Fibroblast of mammary gland (primary cell): ENCODE data around the gene ZNF778.

Source experiments
- DNase-seq: peaks from one replicate; pipeline ENCODE4 v3.0.0-alpha.2; 2010; ENCODE audit warnings: low read depth
- H3K4me3 ChIP-seq: 2 replicates; pipeline ENCODE4 v1.5.1; 2011; ENCODE audit warnings: low read depth, mild to moderate bottlenecking, low read length, moderate library complexity; ENCODE audit not compliant: control insufficient read depth
- TF ChIP-seq, protein P1 (sequence below): conservative IDR thresholded peaks from 2 replicates; pipeline ENCODE4 v1.5.1; 2011; ENCODE audit warnings: low read depth, low read length, inconsistent platforms; ENCODE audit not compliant: control insufficient read depth, insufficient read depth

ZNF778 gene

DNA sequence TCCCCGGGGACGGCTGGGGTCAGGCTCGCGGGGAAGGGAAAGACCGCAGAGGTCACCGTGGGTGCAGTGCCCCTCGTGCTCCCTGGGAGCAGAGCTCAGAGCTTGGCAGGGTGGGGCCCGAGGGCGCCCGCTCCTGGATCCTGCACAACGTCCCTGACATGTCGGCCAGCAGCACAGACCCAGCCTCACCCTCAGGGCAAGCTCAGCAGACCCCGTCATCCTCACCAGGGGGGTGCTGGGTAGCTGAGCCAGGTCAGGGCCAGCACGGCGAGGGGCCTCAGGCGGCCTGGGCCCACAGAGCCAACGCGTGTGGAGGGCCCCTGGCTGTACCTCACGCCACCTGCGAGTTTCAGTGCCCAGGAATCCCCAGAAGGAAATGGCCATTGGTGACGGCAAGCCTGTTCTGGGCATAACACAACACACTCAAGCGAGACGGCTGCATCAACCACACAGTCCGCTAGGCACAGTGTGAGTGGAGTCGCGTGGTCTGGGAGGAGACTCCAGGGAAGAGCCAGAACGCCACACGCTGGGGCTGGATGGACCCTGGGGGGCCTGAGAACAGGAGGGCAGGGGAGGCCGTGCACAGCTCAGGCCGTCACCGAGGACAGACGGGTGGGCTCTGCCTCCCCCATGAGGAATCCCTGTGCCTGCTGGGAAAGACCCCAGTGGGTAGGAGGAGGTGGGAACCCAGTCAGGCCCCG is 60.3 kb downstream of the ZNF778 start:
- no peak overlapping the region for H3K4me3 ChIP-seq
- TF ChIP-seq, protein P1, sequence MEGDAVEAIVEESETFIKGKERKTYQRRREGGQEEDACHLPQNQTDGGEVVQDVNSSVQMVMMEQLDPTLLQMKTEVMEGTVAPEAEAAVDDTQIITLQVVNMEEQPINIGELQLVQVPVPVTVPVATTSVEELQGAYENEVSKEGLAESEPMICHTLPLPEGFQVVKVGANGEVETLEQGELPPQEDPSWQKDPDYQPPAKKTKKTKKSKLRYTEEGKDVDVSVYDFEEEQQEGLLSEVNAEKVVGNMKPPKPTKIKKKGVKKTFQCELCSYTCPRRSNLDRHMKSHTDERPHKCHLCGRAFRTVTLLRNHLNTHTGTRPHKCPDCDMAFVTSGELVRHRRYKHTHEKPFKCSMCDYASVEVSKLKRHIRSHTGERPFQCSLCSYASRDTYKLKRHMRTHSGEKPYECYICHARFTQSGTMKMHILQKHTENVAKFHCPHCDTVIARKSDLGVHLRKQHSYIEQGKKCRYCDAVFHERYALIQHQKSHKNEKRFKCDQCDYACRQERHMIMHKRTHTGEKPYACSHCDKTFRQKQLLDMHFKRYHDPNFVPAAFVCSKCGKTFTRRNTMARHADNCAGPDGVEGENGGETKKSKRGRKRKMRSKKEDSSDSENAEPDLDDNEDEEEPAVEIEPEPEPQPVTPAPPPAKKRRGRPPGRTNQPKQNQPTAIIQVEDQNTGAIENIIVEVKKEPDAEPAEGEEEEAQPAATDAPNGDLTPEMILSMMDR = no peak
- DNase-seq = no peak

DNA sequence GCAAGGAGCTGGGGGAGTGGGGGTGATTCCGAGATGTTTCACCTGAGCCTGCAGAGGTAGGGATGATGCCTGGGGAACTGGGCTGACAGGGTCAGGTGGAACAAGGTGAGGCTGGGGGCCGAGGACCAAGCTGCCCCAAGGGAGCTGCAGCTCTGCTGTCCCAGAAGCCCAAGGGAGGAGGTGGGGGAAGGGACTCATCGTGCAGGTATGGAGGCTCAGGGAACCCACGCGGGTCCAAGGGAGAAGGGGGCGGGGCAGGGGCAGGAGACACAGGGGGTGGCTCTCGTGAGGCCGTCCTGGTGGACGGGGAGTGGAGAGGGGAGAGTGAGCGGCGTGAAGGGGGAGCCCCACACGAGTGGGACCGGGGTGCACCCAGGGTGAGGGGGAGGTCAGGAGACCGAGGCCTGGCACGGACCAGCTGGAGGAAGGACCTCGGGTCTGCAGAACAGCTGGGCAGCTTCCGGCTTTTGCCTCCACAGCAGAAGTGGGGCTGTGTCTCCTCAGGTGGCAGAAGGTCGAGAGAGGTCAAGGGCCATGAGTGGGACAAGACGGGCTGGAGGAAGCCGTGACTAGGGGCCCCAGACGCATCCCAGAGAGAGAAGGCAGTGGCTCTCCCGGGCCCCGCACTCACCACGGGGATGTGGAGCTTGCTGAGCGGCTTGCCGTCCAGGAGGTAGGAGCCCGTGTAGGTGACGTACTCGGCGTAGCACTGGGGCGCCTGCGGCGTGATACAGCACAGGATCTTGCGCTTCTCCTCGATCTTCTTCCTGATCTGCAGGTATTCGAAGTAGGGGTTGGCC is 61.1 kb downstream of the ZNF778 start:
- H3K4me3 ChIP-seq = no peak overlapping the region
- TF ChIP-seq, protein P1 = no peak

DNA sequence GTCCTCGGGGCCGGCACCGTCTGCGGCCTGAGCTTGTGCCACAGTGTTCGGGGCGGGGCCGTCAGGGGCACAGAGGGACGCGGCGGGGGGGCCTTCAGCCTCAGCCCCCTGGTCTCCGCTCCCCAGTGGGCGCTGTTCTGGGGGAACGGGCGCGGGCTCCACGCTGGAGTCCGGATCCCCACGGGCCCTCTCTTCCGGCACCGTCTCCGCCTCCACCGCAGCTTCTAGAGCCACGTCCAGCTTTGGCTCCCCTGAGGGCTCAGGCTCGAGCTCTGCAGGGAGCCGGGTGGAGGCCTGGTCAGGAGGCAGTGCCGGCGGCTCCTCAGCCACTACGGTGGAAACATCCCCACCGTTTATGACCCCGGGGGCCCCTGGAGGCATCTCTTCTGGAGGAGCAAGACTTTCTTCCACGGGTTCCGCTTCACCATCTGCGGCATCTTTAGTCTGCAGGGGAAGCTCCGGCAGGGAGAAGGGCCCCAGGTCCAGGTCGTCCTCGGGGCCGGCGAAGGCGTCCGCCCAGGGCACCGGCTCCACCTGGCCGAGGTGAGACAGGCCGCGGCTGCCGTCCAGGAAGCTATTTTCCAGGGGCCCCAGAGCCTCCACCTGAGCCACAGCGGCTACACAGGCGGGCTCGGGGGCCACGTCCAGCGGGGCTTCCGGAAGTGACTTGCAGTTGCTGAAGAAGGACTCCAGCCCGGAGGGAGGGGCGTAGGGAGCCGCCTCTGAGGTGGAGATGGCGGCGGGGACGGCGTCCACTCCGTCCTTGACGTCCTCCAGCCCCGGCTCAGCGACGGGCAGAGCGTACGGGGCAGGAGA is 62.4 kb downstream of the ZNF778 start:
- no peak overlapping the region for H3K4me3 ChIP-seq
- no peak for DNase-seq
- TF ChIP-seq, protein P1 = no peak

More for the DNA sequence above, 61.1 kb downstream of the ZNF778 start:
- no peak for DNase-seq

DNA sequence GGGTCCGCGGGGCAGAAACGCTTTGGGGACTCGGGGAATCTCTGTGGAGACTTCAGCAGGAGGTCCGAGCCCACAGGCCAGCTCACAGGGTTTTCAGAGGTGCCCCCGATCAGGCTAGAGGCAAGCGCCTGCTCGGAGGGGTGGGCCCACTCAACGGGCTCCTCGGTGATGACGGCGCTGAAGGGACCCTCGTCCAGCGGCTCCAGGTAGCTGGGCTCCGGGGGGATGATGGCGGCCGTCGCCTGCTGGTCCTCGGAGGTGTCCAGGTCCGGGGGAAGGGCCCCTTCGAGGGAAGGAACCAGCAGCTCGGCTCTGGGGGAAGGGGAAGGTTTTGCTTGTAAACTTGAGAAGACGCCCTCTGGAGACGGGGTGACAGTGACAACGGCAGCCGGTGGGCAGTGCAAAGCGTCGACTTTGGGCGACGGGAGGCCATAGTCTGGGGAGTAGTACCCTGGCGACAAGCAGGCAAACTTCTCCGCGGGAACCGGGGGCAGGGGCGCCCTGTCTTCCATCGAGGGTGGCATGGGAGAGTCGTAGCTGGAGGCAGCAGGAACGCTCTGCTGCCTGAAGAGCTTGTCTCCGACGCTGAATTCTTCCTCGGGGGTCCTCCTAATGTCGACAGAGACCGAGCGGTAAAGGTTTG is 63.2 kb downstream of the ZNF778 start:
- H3K4me3 ChIP-seq = no peak overlapping the region
- no peak for DNase-seq
- TF ChIP-seq, protein P1 = no peak

DNA sequence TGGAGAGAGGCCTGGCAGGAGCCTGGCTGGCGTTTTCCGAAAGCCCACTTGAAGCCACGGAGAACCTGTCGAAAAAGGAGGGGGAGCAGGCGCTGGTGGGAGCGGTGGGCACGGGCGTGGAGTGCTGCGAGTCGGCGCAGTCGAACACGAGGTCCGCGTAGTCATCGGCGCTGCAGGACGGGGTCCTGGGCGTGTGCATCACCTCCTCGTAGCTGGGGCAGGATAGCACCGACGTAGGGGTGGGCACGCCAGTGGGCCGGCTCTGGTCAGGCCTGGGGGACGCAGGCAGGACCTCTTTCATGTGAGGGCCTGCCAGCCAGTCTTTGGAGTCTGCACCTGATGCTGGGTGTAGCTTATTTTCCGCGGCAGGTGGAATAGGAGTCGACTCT is 63.7 kb downstream of the ZNF778 start:
- TF ChIP-seq, protein P1 = no peak
- H3K4me3 ChIP-seq = no peak overlapping the region
- DNase-seq = no peak

DNA sequence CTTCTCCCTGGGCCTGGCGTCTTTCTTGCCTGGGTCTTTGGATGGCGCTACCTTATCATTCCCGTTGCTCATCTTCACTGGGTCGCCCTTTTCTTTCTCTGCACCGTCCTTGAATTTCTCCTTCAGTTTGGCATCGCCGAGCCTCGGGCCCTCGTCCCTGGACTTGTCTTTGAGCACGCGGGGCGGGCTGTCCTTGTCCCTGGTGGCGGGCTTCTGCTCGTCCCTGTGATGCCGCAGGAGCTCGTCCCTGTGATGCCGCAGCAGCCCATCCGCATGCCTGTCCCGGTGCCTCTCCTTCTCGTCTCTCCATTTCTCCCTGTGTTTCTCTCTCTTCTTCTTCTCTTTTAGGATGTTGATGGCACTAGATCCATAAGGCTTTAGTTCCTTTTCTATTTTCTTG is 64.3 kb downstream of the ZNF778 start:
- no peak for DNase-seq
- no peak overlapping the region for H3K4me3 ChIP-seq
- TF ChIP-seq, protein P1 = no peak
